Measurements from ENCODE around the gene WBP11.
"Not testable (repeated sequence)": the region's sequence is repeated elsewhere in the genome, so short reads cannot be mapped to it uniquely, and the experiment has no call there.

Gene WBP11

DNA sequence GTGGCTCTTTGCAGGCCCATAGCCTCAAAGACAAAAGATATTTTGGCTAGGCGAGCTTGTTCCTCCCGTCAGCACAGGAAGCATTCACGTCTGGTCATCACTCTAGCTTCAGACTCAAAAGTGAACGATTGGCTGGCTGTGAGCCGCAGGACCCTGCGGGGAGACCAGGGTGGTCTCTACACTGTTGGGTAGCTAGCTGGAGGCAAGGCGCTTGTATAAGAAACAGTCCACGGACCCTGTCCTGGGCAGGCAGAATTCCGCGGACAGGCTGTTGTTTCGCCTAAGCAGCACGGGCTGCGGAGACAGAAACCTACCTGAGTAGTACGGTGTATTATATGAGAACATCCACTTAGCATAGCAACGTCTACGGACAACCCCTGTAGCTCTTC is 29.6 kb downstream of the WBP11 start:
- DNase-seq (ENCODE audit: low read depth in 2 of 3, low spot score in 2 of 3) = peak in 2 of 3 experiments; percentile 27 to 33

GRCh38 chr12:14772946-14773345 is 30.3 kb downstream of the WBP11 start:
- DNase-seq (ENCODE audit: low read depth in 2 of 3, low spot score in 2 of 3) = no peak

GRCh38 chr12:14771651-14772137 is 31.6 kb downstream of the WBP11 start:
- DNase-seq (ENCODE audit: low read depth in 2 of 3, low spot score in 2 of 3) = peak in 1 of 3 experiments; percentile 8

DNA sequence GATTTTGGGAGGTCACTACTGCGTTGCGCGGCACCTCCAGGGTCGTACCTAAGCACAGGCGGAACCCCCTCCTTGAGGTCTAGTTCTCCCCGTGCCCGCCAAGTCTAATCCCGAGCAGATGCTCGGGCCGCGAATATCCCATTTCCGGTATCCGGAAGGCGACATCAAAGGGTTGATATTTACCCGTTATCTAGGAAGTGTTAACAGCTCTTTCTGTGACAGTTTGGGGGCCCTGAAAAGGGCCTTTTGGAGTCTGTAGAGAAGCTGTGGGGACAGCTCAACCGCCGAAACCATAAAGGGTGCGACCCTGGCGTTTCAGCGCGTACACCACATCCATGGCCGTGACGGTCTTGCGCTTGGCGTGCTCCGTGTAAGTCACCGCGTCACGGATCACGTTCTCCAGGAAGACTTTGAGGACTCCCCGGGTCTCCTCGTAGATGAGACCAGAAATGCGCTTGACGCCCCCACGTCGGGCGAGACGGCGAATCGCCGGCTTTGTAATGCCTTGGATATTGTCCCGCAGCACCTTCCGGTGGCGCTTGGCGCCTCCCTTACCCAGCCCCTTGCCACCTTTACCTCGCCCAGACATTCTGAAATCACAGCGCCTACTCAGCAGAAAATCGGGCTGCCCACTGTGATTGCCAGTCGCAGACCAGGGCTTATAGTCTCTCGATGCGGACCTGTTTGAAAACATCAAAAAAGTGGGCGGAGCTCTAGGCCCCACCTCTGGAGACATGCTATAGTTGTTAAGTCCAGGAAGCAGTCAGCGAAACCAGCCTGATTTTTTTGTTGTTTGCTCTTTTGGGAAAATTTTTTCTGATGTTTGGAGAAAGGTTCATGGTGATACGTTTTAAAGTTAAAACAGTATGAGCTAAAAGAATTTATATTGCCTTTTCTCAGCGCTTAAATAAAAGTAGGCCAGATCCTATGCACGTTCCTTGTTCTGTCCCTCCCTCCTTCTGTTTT is 32.5 kb downstream of the WBP11 start:
- DNase-seq (ENCODE audit: low read depth in 2 of 3, low spot score in 2 of 3) = peak; percentile 75 to 97 (median 82)

- peak; percentile 67 to 78 (median 75) for DNase-seq (ENCODE audit: low read depth in 2 of 3, low spot score in 2 of 3)
Measured at GRCh38 chr12:14769969-14770495, 33.2 kb downstream of the WBP11 start.

GRCh38 chr12:14769466-14769968 is 33.8 kb downstream of the WBP11 start:
- DNase-seq (ENCODE audit: low read depth in 2 of 3, low spot score in 2 of 3) = no peak

DNA sequence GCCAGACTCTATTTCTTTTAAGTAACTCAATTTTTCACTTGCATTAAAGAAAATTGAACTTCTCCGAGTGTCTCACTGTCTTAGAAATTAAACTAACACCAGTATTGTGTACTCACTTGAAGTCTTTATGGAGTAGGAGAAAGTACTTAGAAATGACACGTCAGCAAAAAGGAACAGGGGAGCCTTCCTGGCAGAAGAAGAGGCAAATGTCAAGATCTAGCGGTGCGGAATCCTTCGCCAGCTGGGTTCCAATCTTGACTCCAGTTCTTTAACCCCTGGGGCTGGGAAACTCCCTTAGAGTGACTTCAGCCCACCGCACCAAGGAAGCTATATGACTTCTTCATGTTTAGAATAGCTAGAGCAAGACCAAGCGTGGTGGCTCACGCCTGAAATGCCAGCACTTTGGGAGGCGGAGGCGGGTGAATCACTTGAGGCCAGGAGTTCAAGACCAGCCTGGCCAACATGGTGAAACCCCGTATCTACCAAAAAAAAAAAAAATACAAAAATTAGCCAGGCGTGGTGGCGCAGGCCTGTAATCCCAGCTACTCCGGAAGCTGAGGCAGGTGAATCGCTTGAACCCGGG is 34.4 kb downstream of the WBP11 start:
- peak in 2 of 3 experiments; percentile 15 to 29 for DNase-seq (ENCODE audit: low read depth in 2 of 3, low spot score in 2 of 3)

DNA sequence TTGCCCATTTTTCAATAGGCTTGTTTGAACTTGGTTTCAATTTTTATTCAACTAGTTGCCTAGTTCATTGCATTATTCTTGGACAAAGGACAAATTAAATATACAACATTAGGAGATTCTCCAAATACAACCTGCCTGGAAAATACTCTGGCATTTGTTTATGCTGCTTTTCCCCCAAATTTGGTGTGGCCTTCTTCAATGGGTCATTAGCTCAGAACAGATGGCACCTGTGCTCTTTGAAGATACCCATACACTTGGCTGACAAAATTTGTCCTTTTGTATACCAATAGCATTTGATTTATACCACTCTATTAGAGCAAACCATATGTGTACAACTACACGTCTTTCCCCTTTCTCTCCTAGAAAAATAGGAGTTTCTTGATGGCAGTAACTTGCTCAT is 35.7 kb downstream of the WBP11 start:
- DNase-seq (ENCODE audit: low read depth in 2 of 3, low spot score in 2 of 3) = no peak

DNA sequence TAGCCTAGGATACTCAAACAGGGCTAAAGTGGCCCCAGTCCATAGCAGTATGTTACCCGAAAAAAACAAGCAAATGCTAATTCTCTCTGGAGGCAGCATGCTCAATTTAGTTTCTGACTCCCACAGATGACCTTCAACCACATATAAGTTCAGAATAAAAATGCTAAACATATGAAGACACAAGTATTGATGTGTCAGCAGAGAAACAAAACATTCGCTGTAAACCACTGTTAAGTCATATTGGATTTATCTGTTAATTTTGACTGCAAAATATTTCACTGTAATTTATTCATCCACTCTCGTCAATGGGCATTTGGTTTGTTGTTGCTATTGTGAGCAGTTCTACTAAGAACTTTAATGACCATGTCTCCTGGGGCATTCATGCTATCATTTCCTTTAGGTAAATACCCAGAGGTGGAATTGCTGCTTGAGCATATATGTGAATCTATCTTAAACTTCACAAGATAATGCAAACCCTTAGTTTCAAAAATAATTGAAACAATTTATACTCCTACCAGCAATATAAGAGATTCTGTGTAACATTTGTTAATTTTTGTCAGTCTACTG is 36.5 kb downstream of the WBP11 start:
- DNase-seq (ENCODE audit: low read depth in 2 of 3, low spot score in 2 of 3) = no peak

DNA sequence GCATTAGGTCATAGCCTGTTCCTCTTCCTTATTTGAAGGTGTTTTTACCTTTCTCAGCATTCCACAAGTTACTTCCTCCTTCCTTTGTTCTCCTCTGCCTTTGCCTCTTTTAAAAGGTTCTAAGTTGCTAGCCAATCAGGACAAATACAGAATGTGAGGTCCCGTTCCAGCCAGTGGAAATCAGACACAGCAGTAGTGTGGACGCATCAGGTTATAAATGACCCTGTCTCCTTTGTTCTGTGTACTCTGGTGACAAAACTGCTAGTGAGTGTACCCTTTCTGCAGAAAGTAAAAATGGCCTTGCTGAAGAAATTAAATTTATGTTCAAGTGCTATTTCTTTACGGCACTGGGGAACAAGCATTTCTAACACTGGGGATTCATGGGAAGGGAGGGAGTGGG is 37.3 kb downstream of the WBP11 start:
- not testable (repeated sequence) for DNase-seq (ENCODE audit: low read depth in 2 of 3, low spot score in 2 of 3)

GRCh38 chr12:14765398-14765797 is 37.9 kb downstream of the WBP11 start:
- no peak for DNase-seq (ENCODE audit: low read depth in 2 of 3, low spot score in 2 of 3)

GRCh38 chr12:14759711-14760280 is 43.5 kb downstream of the WBP11 start:
- not testable (repeated sequence) for DNase-seq (ENCODE audit: low read depth in 2 of 3, low spot score in 2 of 3)

DNA sequence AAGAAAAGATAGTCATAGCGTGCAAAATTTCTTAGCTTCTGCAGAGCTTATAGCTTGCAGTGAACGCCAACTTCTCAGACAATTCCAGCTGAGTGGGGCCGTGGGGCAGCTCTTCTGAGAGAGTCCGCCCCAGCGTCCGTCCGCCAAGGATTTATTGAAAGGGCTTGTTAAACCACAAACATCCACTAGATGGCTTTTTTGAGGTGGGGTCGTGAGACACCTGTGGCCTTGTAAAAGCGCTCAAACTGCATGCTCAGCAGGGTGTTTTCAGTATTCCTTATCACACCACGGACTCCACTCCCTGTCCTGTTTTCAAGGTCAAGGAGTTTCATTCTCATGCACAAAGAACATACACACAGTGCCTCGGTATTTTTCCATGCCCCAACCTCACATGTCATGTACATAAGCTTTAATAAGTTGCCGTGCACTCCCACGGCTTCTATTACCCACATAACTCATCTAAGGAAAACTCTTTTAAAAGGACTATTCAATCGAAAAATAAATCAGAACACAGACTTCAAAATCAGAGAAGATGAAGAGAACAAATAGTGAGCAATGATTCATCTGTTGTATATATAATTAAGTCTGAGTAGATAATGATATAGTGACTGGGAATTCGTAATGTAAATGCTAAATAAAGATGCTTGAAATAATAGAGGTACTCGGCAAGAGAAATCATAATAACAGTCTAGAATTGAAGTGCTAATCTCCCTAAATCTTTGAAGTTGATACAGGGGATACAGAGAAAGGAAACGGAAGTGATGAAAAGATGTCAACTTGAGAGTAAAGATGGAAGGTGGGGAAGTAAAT is 46.7 kb downstream of the WBP11 start:
- DNase-seq (ENCODE audit: low read depth in 2 of 3, low spot score in 2 of 3) = no peak

- DNase-seq (ENCODE audit: low read depth in 2 of 3, low spot score in 2 of 3) = no peak
Measured at GRCh38 chr12:14751986-14752385, 51.3 kb downstream of the WBP11 start.

DNA sequence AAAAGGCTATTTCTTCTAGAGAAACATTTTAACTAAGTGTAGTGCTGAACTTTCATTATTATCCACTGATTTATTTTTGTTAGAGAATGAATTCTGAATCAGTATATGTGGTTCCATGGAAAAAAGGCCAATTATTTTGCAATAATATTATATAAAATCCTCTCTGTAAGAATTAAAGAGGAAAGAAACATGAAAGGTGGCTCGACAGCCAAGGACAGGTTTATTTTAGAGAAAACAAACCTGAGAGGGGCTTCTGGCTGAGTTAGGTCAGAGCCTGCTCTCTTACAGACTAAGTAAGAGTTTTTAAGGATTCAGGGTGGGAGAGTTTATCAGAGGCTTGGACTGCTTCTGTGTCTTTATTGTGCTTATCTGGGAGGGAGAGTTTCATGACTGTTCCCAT is 60.2 kb downstream of the WBP11 start:
- DNase-seq (ENCODE audit: low read depth in 2 of 3, low spot score in 2 of 3) = no peak

DNA sequence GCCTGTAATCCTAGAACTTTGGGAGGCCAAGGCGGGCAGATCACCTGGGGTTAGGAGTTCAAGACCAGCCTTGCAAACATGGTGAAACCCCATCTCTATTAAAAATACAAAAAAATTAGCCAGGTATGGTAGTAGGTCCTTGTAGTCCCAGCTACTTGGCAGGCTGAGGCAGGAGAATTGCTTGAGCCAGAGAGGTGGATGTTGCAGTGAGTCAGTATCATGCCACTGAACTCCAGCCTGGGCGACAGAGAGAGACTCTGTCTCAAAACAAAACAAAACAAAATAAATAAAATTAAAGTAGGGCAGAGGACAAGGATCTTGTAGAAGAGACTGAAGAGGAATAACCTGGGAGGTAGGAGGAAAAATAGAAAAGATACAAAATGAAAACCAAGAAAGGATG is 61.3 kb downstream of the WBP11 start:
- no peak for DNase-seq (ENCODE audit: low read depth in 2 of 3, low spot score in 2 of 3)

- DNase-seq (ENCODE audit: low read depth in 2 of 3, low spot score in 2 of 3) = no peak
Measured at GRCh38 chr12:14741153-14741552, 62.1 kb downstream of the WBP11 start.

- DNase-seq (ENCODE audit: low read depth in 2 of 3, low spot score in 2 of 3) = not testable (repeated sequence)
Measured at GRCh38 chr12:14736441-14736840, 66.8 kb downstream of the WBP11 start.

All from activated CD8-positive, alpha-beta memory T cell treated with anti-CD3 and anti-CD28 coated beads for 48 hours (primary cell).